HCT116 (cell line): Measurements from ENCODE around the gene MRPS27. TPM values are rescaled to one million over a fixed set of nuclear protein-coding genes. Genes with fewer than 3 reads are reported as not detected.

Experiments used
- ATAC-seq: fragments of 200-7000 bp; cut with Tn5 transposase; 2 replicates; pipeline ENCODE4 v1.9.1; 2020; ENCODE audit warnings: mild to moderate bottlenecking, moderate library complexity
- BruUV-seq: library from RNA; stranded (reverse); fragments of 400-500 nt; replicated peaks from 2 replicates; lab custom pipeline; 2021; lab: Mats Ljungman, UMichigan
- CTCF ChIA-PET: fragments of 300-600 bp; sonication (Branson Sonifier 250); formaldehyde crosslinking; loops from one replicate; lab custom pipeline; 2021; ENCODE audit warnings: antibody characterized with exemption; lab: Charles Lee
- POLR2A ChIA-PET: fragments of 300-600, 350-600 bp; sonication (Branson Sonifier 250); formaldehyde crosslinking; loops from one replicate; lab custom pipeline; 2021; ENCODE audit warnings: antibody characterized with exemption; lab: Charles Lee
- RAD21 ChIA-PET, 2 experiments: fragments of 300-600 bp; sonication (Branson Sonifier 250); formaldehyde crosslinking; loops; one replicate each; lab custom pipeline; 2023; ENCODE audit warnings: low total read pairs in 2 of 2; ENCODE audit not compliant: uncharacterized antibody in 2 of 2, unreplicated experiment in 2 of 2, low non-redundant PET in 1 of 2; lab: Charles Lee
- DNase-seq: peaks from one replicate; pipeline ENCODE4 v3.0.0-alpha.2; 2010; ENCODE audit warnings: low read depth, low spot score
- H2AFZ ChIP-seq: fragments of 200-600 bp; shearing (Covaris generic), sonication (generic); 2 replicates; pipeline ENCODE4 v1.6.1; 2017; ENCODE audit warnings: low read depth, mixed run types, mixed read lengths, antibody characterized with exemption, low read length; ENCODE audit not compliant: poor library complexity, severe bottlenecking
- H3K27ac ChIP-seq: 2 replicates; pipeline ENCODE4 v1.5.1; 2012; ENCODE audit warnings: low read depth, low read length
- H3K27me3 ChIP-seq: fragments of 200-600 bp; sonication (generic); 2 replicates; pipeline ENCODE4 v1.6.1; 2016; ENCODE audit warnings: mixed run types, low read length, mixed read lengths; ENCODE audit not compliant: insufficient read depth
- H3K36me3 ChIP-seq, 2 experiments: fragments of 200-500 bp in 1 of 2; fragments of 200-600 bp in 1 of 2; sonication (Bioruptor generic) in 1 of 2; sonication (generic) in 1 of 2; 2 replicates each; pipeline versions ENCODE4 v1.5.1 to v1.6.1; 2014 to 2016; ENCODE audit warnings: low read length in 2 of 2, inconsistent platforms in 1 of 2, mixed read lengths in 1 of 2, mixed run types in 1 of 2; ENCODE audit not compliant: insufficient read depth in 2 of 2, control insufficient read depth in 1 of 2
- H3K4me1 ChIP-seq, 2 experiments: fragments of 200-600 bp in 1 of 2; sonication (generic) in 1 of 2; 2 replicates each; pipeline versions ENCODE4 v1.5.1 to v1.6.1; 2012 to 2017; ENCODE audit warnings: low read length in 2 of 2, inconsistent platforms in 1 of 2, mild to moderate bottlenecking in 1 of 2, mixed read lengths in 1 of 2, mixed run types in 1 of 2, moderate library complexity in 1 of 2; ENCODE audit not compliant: insufficient read depth in 2 of 2, control insufficient read depth in 1 of 2
- H3K4me2 ChIP-seq: fragments of 200-600 bp; sonication (generic); 2 replicates; pipeline ENCODE4 v1.6.1; 2017; ENCODE audit warnings: mixed run types, low read length, mixed read lengths
- H3K4me3 ChIP-seq, 2 experiments: fragments of 200-600 bp in 1 of 2; sonication (generic) in 1 of 2; replicated peaks in 1 of 2; 2 replicates each; pipeline ENCODE4 v1.5.1; 2011 to 2016; ENCODE audit warnings: low read length in 2 of 2, control low read depth in 1 of 2, low read depth in 1 of 2, mild to moderate bottlenecking in 1 of 2, mixed read lengths in 1 of 2, mixed run types in 1 of 2
- H3K79me2 ChIP-seq: fragments of 200-600 bp; sonication (generic); 2 replicates; pipeline ENCODE4 v1.6.1; 2017; ENCODE audit warnings: mild to moderate bottlenecking, mixed run types, low read length, moderate library complexity, mixed read lengths; ENCODE audit not compliant: insufficient read depth
- H3K9ac ChIP-seq: fragments of 200-600 bp; sonication (generic); 2 replicates; pipeline ENCODE4 v1.6.1; 2016; ENCODE audit warnings: low read length, mixed read lengths
- H3K9me2 ChIP-seq: fragments of 200-600 bp; sonication (generic), shearing (Covaris generic); 2 replicates; pipeline ENCODE4 v1.6.1; 2017; ENCODE audit warnings: mixed run types, mild to moderate bottlenecking, moderate library complexity; ENCODE audit not compliant: insufficient read depth
- H3K9me3 ChIP-seq, 2 experiments: fragments of 200-500 bp in 1 of 2; fragments of 200-600 bp in 1 of 2; sonication (Bioruptor generic) in 1 of 2; sonication (generic) in 1 of 2; 2 replicates each; pipeline ENCODE4 v1.6.1; 2014 to 2017; ENCODE audit warnings: low read length in 2 of 2, mixed read lengths in 2 of 2, inconsistent platforms in 1 of 2, low read depth in 1 of 2, mild to moderate bottlenecking in 1 of 2, mixed run types in 1 of 2, moderate library complexity in 1 of 2; ENCODE audit not compliant: control insufficient read depth in 1 of 2, insufficient read depth in 1 of 2
- H4K20me1 ChIP-seq: fragments of 200-600 bp; sonication (generic), shearing (Covaris generic); 2 replicates; pipeline ENCODE4 v1.6.1; 2017; ENCODE audit warnings: mixed run types, mild to moderate bottlenecking, moderate library complexity; ENCODE audit not compliant: insufficient read depth
- CBX3 ChIP-seq: IDR thresholded peaks from 2 replicates; pipeline ENCODE4 v1.6.1; 2012; ENCODE audit warnings: low read depth
- CEBPB ChIP-seq: IDR thresholded peaks from 2 replicates; pipeline ENCODE4 v1.6.1; 2012; ENCODE audit warnings: low read depth
- ELF1 ChIP-seq: IDR thresholded peaks from 2 replicates; pipeline ENCODE4 v1.6.1; 2012; ENCODE audit warnings: low read depth, borderline replicate concordance
- EZH2phosphoT487 ChIP-seq: fragments of 200-600 bp; IDR thresholded peaks from 2 replicates; pipeline ENCODE4 v1.6.1; 2018; ENCODE audit warnings: antibody characterized with exemption, borderline replicate concordance
- FOSL1 ChIP-seq: IDR thresholded peaks from 2 replicates; pipeline ENCODE4 v1.6.1; 2012; ENCODE audit warnings: low read depth
- POLR2AphosphoS5 ChIP-seq: IDR thresholded peaks from 2 replicates; pipeline ENCODE4 v1.6.1; 2011; ENCODE audit warnings: mild to moderate bottlenecking, low read depth, low read length, moderate library complexity
- RAD21 ChIP-seq: IDR thresholded peaks from 2 replicates; pipeline ENCODE4 v1.6.1; 2012; ENCODE audit warnings: low read depth, mild to moderate bottlenecking
- SP1 ChIP-seq: IDR thresholded peaks from 2 replicates; pipeline ENCODE4 v1.6.1; 2012; ENCODE audit warnings: low read depth
- ZFX ChIP-seq: fragments of 450-650 bp; IDR thresholded peaks from 2 replicates; pipeline ENCODE4 v1.6.1; 2017
- ZNF274 ChIP-seq: fragments of 200-500 bp; sonication (Bioruptor generic); IDR thresholded peaks from 2 replicates; pipeline ENCODE4 v1.6.1; 2014; ENCODE audit warnings: mild to moderate bottlenecking, low read depth, low read length, inconsistent platforms
- intact Hi-C: fragments of 100-400 bp; cut with micrococcal nuclease; formaldehyde crosslinking; loops from 2 replicates; pipeline ENCODE4 v1.10.0; 2022
- total RNA-seq: library from RNA; stranded (reverse); gene quantifications from one replicate; pipeline ENCODE4 v1.2.1, GENCODE V29; 2021; ENCODE audit not compliant: unreplicated experiment
- TF ChIP-seq, protein P1 (sequence below), 3 experiments: fragments of 200-600 bp in 1 of 3; sonication (generic) in 1 of 3; IDR thresholded peaks in 2 of 3; conservative IDR thresholded peaks in 1 of 3; 2 replicates each; pipeline ENCODE4 v1.5.1; 2012 to 2017; ENCODE audit warnings: low read depth in 2 of 3, low read length in 2 of 3, antibody characterized with exemption in 1 of 3, borderline replicate concordance in 1 of 3, control low read depth in 1 of 3, mild to moderate bottlenecking in 1 of 3, mixed read lengths in 1 of 3, mixed run types in 1 of 3, moderate library complexity in 1 of 3; ENCODE audit not compliant: insufficient read depth in 1 of 3
- TF ChIP-seq, protein P2 (sequence below): IDR thresholded peaks from 2 replicates; pipeline ENCODE4 v1.6.1; 2012
- TF ChIP-seq, protein P3 (sequence below): IDR thresholded peaks from 2 replicates; pipeline ENCODE4 v1.6.1; 2012
- TF ChIP-seq, protein P4 (sequence below): IDR thresholded peaks from 2 replicates; pipeline ENCODE4 v1.6.1; 2011; ENCODE audit warnings: mild to moderate bottlenecking, low read length, moderate library complexity; ENCODE audit not compliant: insufficient replicate concordance; ENCODE audit errors: extremely low read depth

MRPS27 gene
- total RNA-seq, 1 experiment from 2014 or later: 113 TPM

DNA sequence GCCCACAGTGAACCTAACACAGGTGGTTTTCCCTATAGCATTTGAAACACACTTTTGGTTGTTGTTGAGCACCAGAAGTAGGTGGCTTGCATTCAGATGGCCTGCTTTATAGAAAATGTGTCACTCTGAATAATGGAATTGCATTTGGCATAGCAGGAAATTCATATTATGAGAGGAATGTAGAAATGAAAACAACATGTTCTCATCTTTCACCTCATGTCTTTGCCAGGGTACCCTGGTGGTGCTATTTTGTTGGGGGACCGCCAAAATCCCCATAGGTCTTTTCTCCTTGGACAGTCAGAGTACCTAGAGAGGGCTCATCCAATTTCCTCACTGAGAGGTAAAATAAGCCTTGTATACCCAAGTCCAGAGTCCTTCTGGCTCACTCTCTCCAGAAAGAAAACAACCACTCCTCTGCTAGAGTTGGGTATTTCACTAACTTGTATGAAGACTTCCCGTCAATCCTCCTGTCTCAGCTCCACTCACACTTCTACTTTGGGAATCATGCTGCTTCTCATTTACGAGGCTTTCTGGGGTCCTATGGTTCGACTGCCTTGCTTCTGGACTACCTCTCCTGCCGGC lies 67.4 kb downstream of the MRPS27 start:
- no TSS peak for BruUV-seq
- no peak overlapping the region for H3K27ac ChIP-seq
- H3K27me3 ChIP-seq: no peaks in the 10 kb centered on the region
- no peak overlapping the region for H3K4me3 ChIP-seq
- no peaks in the 10 kb centered on the region for H3K36me3 ChIP-seq
- POLR2A ChIA-PET: no interaction called here
- no peak for ATAC-seq
- no peak overlapping the region for H3K4me2 ChIP-seq
- no peak overlapping the region for H2AFZ ChIP-seq
- TF ChIP-seq, protein P1, sequence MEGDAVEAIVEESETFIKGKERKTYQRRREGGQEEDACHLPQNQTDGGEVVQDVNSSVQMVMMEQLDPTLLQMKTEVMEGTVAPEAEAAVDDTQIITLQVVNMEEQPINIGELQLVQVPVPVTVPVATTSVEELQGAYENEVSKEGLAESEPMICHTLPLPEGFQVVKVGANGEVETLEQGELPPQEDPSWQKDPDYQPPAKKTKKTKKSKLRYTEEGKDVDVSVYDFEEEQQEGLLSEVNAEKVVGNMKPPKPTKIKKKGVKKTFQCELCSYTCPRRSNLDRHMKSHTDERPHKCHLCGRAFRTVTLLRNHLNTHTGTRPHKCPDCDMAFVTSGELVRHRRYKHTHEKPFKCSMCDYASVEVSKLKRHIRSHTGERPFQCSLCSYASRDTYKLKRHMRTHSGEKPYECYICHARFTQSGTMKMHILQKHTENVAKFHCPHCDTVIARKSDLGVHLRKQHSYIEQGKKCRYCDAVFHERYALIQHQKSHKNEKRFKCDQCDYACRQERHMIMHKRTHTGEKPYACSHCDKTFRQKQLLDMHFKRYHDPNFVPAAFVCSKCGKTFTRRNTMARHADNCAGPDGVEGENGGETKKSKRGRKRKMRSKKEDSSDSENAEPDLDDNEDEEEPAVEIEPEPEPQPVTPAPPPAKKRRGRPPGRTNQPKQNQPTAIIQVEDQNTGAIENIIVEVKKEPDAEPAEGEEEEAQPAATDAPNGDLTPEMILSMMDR (IDR thresholded peaks at IDR 0.05 in 2 of 3, conservative IDR thresholded peaks at IDR 0.05 in 1 of 3; ENCODE audit: borderline replicate concordance in 1 of 3, insufficient read depth in 1 of 3, low read depth in 2 of 3, low read length in 2 of 3): no peak
- TF ChIP-seq, protein P2, sequence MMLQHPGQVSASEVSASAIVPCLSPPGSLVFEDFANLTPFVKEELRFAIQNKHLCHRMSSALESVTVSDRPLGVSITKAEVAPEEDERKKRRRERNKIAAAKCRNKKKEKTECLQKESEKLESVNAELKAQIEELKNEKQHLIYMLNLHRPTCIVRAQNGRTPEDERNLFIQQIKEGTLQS: no peak
- TF ChIP-seq, protein P3, sequence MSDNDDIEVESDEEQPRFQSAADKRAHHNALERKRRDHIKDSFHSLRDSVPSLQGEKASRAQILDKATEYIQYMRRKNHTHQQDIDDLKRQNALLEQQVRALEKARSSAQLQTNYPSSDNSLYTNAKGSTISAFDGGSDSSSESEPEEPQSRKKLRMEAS: no peak
- no peak for TF ChIP-seq ELF1
- no peak for TF ChIP-seq CEBPB
- no peak for TF ChIP-seq CBX3
- no peak for TF ChIP-seq SP1
- TF ChIP-seq ZNF274: no peak
- TF ChIP-seq, protein P4, sequence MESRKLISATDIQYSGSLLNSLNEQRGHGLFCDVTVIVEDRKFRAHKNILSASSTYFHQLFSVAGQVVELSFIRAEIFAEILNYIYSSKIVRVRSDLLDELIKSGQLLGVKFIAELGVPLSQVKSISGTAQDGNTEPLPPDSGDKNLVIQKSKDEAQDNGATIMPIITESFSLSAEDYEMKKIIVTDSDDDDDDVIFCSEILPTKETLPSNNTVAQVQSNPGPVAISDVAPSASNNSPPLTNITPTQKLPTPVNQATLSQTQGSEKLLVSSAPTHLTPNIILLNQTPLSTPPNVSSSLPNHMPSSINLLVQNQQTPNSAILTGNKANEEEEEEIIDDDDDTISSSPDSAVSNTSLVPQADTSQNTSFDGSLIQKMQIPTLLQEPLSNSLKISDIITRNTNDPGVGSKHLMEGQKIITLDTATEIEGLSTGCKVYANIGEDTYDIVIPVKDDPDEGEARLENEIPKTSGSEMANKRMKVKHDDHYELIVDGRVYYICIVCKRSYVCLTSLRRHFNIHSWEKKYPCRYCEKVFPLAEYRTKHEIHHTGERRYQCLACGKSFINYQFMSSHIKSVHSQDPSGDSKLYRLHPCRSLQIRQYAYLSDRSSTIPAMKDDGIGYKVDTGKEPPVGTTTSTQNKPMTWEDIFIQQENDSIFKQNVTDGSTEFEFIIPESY: no peak
- no peak for TF ChIP-seq EZH2phosphoT487
- TF ChIP-seq RAD21: no peak
- TF ChIP-seq POLR2AphosphoS5: no peak
- no peak for TF ChIP-seq ZFX
- TF ChIP-seq FOSL1: no peak
- no peaks in the 10 kb centered on the region for H4K20me1 ChIP-seq
- DNase-seq: no peak
- no peaks in the 10 kb centered on the region for H3K9me3 ChIP-seq
- intact Hi-C loops: no loop called here
- H3K79me2 ChIP-seq: peaks cover 38% of the 10 kb centered on the region
- H3K9me2 ChIP-seq: no peaks in the 10 kb centered on the region
- CTCF ChIA-PET: no interaction called here
- RAD21 ChIA-PET: no interaction called here
- H3K9ac ChIP-seq: no peak overlapping the region
- H3K4me1 ChIP-seq: peaks cover 33 to 37% of the 10 kb centered on the region in 2 experiments
